Embryonic facial prominence (tissue), 1 donor: ENCODE results near the gene PCNX2.
"Not testable (repeated sequence)": the region's sequence is repeated elsewhere in the genome, so short reads cannot be mapped to it uniquely, and the experiment has no call there.

ENCODE experiments used
- DNase-seq: peaks from one replicate; pipeline ENCODE4 v3.0.0-alpha.2; 2016; ENCODE audit errors: extremely low spot score

The PCNX2 gene

GRCh38 chr1:233107716-233108130 lies 187.8 kb downstream of the PCNX2 start:
- not testable (repeated sequence) for DNase-seq

GRCh38 chr1:233107130-233107660 lies 188.3 kb downstream of the PCNX2 start:
- DNase-seq = no peak

DNA sequence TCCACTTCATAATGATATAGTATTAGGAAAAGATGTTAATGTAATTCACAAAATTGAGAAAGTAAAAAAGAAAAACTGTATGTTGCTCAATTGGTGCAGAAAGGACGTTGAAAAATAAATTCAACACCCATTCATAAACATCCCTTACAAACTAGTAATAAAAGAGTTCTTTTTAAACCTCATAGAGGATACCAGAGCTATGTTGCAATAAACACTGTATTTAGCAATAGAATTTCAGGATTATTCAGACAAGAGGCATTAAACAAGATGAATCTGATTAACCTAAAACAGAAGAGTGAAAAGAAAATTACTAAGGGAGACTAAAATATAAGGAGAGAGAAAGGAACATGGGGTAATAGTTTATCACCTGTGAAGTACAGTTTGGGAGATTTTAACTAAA lies 190.3 kb downstream of the PCNX2 start:
- no peak for DNase-seq

- no peak for DNase-seq
These were observed 193.2 kb downstream of the PCNX2 start for GRCh38 chr1:233102341-233102740.

- no peak for DNase-seq
These were observed 197.5 kb downstream of the PCNX2 start for GRCh38 chr1:233097959-233098580.

DNA sequence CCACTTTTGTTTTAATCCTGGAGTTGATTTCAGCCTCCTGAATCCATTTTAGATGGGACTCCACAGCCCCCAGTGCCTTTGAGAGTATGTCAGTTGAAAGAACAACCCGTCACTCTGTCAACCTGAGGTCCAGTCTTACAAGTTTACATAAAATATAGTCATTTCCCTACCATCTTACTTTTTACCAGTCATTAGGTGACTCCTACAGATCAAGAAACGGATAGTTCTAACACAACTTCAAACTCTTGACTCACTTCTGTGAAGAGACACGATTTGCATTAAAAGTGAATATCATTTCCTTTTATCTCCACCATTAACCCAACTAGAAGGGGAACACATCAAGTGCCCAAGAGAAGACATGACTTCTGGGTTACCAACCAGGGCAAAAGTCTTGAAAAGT lies 198.0 kb downstream of the PCNX2 start:
- no peak for DNase-seq

- no peak for DNase-seq
These were observed 200.8 kb downstream of the PCNX2 start for GRCh38 chr1:233094691-233095090.

- DNase-seq = no peak
These were observed 201.3 kb downstream of the PCNX2 start for GRCh38 chr1:233094269-233094668.

DNA sequence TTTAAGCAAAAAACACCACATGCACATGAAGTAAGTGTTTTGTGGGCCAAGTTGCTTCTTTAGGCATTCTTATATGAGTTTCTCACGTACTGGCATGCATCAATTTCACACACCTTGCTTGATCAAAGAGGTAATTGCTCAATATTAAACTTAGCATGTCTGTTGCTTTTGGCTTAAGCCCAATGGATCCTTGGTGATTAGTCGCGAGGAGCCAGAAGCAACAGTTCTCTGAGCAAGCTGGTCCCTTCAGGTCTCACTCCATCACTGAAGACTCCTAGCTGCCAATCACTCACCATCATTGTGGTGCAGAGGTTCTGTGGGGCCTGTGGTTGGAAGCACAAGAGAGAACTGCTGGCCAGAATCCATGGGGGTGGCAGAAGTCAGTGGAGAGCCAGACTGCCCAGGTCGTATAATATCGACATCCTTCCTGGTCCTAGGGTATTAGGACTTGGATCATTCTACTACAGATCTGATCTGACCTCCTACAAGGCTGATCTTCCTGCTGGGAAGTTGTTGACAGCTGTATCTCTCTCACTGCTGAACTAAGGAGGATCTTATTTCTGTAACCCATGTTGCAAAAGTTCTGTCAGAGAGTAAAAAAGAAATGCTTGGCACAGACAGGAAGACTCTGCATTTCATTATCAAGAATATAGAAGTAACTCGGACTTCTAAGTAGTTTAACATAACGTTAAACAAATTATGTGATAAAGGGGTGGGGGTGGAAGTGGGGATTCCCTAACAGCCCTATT lies 204.6 kb downstream of the PCNX2 start:
- no peak for DNase-seq

GRCh38 chr1:233089251-233089650 lies 206.3 kb downstream of the PCNX2 start:
- no peak for DNase-seq

DNA sequence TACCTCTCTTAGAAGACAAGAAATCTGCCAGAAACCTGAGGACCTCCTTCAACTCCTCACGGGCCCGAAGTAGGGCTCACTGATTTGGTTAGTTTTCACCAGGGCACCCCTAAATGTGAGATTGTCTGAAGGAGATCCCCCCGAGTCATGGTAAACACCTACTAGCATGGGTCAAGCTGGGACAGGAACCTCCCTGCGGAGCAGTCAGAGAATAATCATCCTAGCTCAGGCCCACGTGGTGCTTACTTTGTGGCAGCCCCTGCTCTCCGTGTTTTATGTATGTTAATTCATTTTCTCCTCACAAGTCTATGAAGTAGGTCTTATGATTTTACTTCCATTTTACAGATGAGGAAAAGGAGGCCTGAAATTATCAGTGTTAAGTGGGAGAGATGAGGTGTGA lies 206.9 kb downstream of the PCNX2 start:
- no peak for DNase-seq

GRCh38 chr1:233086961-233087881 lies 208.3 kb downstream of the PCNX2 start:
- no peak for DNase-seq

GRCh38 chr1:233085566-233085965 lies 210.0 kb downstream of the PCNX2 start:
- no peak for DNase-seq

GRCh38 chr1:233082778-233083550 lies 212.6 kb downstream of the PCNX2 start:
- no peak for DNase-seq

DNA sequence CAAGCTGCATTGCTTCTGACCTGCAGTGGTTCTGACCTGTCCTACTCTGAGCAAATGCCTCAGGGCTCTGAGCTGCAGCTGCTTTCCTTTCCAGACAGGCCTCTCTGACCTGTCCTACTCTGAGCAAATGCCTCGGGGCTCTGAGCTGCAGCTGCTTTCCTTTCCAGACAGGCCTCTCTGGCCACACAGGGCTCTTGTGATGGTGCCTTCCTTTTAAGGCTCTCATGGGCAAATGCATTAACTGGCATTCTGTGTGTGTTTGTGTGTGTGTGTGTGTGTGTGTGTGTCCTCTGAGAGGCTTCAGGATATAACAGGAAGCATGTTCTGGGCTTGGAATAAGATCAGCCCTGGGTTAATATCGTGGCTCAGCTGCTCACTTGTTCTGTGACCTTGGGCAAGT lies 213.8 kb downstream of the PCNX2 start:
- no peak for DNase-seq

DNA sequence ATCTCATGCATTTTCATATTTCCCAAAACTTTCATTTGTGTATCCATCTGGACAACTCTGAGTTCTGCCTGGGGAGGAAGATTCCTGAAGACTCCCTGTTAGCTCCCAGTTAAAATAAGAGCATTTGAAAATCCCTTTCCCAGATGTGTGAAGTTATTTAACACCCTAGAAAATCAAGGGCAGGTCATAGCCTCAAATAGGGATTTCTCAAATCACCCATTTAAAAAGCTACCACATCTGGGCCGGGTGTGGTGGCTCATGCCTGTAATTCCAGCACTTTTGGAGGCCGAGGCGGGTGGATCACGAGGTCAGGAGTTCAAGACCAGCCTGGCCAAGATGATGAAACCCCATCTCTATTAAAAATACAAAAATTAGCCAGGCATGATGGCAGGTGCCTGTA lies 214.7 kb downstream of the PCNX2 start:
- DNase-seq = not testable (repeated sequence)

- no peak for DNase-seq
These were observed 215.2 kb downstream of the PCNX2 start for GRCh38 chr1:233080286-233080685.

DNA sequence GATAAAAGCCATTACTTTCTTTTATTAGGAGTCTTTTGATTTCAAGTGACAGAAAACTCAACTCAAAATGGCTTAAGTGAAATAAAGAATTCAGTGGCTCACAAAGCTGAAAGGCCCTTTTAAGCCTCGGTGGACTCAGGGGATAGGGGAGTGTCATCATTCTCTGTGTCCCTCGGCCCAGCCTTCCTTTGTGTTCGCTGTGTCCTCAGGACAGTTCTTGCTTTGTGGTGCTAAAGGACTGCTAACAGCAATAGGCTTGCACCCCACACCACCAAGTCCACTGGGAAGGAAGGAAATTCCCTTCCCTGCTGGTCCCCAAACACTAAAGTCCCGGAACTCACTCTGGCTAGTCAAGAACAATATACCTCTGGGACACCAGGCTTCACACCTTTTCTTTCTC lies 216.0 kb downstream of the PCNX2 start:
- no peak for DNase-seq

DNA sequence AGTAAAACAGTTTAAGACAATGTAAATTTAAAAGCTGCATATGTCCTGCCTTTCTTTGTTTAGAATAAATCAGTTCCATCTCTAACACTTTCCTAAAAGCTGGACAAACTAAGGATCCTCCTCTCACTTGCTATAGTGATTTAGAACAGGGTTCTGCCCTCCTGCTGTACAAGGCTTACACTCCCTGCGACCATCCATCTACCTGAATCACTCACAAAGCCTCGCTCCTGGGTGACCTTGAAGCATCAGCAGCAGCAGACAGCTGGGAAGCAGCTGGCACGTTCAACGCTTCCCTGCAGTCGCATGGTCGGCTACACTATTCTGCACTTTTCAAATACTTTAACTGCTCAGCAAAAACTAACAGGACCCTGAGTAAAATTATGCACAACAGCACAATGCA lies 217.1 kb downstream of the PCNX2 start:
- DNase-seq = no peak

DNA sequence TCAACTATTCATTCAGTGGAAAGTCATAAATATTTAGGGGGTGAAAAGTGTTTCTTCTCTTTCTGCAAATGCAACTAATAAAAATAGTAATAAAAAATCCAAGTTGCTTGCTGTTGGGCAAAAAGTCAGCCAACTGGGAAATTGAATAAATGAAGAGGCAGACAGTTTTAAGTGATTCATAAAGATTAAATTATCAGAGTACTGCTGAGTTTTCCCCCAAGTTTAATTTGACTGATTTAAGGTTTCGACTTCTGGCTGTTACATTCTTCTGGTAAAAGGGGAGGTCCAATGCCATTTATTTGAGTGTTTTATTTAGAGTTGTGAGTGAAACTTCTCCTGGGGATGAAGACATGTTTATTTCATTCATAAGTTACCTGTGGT lies 219.6 kb downstream of the PCNX2 start:
- no peak for DNase-seq

DNA sequence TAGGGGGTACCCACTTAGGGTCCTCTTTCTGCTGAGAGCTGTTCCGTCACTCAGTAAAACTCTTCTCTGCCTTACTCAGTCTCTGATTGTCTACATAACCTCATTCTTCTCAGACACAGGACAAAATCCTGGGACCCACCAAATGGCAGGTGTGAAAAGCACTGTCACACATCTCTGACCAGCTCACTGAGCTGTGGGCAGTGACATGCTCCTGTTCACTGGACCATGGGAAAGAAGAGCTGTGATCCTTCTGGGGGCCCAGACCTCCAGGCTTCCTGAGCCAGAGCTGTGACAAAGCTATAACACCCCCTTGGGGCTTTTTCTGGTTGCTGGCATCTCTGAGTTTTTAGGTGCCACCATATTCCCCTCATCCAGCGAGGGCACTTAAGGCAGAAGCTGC lies 229.4 kb downstream of the PCNX2 start:
- no peak for DNase-seq

GRCh38 chr1:233065685-233066084 lies 229.8 kb downstream of the PCNX2 start:
- DNase-seq = no peak
